Naive thymus-derived CD4-positive, alpha-beta T cell (primary cell): Measurements from ENCODE around the gene HCFC2. TPM values are rescaled to one million over a fixed set of nuclear protein-coding genes. Genes with fewer than 3 reads are reported as not detected.

ENCODE experiments used
- ATAC-seq: fragments of 150-1000 bp; cut with Tn5 transposase; 2 replicates; pipeline ENCODE4 v1.10.0; 2021; ENCODE audit warnings: mild to moderate bottlenecking, moderate library complexity
- CTCF ChIA-PET: fragments of 350-600 bp; sonication (Branson Sonifier 250); formaldehyde crosslinking; loops from one replicate; lab custom pipeline; 2021; ENCODE audit warnings: antibody characterized with exemption; lab: Charles Lee
- POLR2A ChIA-PET: fragments of 350-600 bp; sonication (Branson Sonifier 250); formaldehyde crosslinking; loops from one replicate; lab custom pipeline; 2021; ENCODE audit warnings: antibody characterized with exemption, inconsistent platforms; lab: Charles Lee
- DNase-seq, 9 donors: peaks; one replicate each; pipeline versions ENCODE4 v3.0.0 to v3.0.0-alpha.2; 2020 to 2022; ENCODE audit warnings: mixed read lengths in 1 of 9
- H3K27ac ChIP-seq: one replicate; pipeline ENCODE4 v1.7.0; 2013; ENCODE audit warnings: mild to moderate bottlenecking, low read depth, low read length, moderate library complexity
- H3K27me3 ChIP-seq, 2 donors: one replicate each; pipeline ENCODE4 v1.7.0; 2013; ENCODE audit warnings: low read length in 2 of 2, mild to moderate bottlenecking in 2 of 2, moderate library complexity in 2 of 2; ENCODE audit not compliant: control insufficient read depth in 2 of 2, insufficient read depth in 2 of 2
- H3K36me3 ChIP-seq, 3 experiments: 1 replicate in 2 of 3; 2 replicates in 1 of 3; pipeline ENCODE4 v1.7.0; 2013; ENCODE audit warnings: low read length in 3 of 3, mild to moderate bottlenecking in 3 of 3, moderate library complexity in 1 of 3; ENCODE audit not compliant: insufficient read depth in 3 of 3, control insufficient read depth in 2 of 3
- H3K4me1 ChIP-seq, 2 donors: one replicate each; pipeline ENCODE4 v1.7.0; 2013; ENCODE audit warnings: low read length in 2 of 2, mild to moderate bottlenecking in 2 of 2, moderate library complexity in 1 of 2; ENCODE audit not compliant: control insufficient read depth in 2 of 2, insufficient read depth in 2 of 2
- H3K4me3 ChIP-seq: 2 replicates; pipeline ENCODE4 v1.7.0; 2013; ENCODE audit warnings: mild to moderate bottlenecking, low read length
- H3K9me3 ChIP-seq, 3 experiments: 1 replicate in 2 of 3; 2 replicates in 1 of 3; pipeline ENCODE4 v1.7.0; 2013; ENCODE audit warnings: low read length in 3 of 3; ENCODE audit not compliant: control insufficient read depth in 2 of 3
- H3K27ac Mint-ChIP-seq, 9 donors: one replicate each; pipeline ENCODE4 v1.8.0; 2020 to 2022; ENCODE audit warnings: mixed read lengths in 9 of 9, mild to moderate bottlenecking in 8 of 9, moderate library complexity in 5 of 9, inconsistent platforms in 2 of 9
- H3K27me3 Mint-ChIP-seq, 5 donors: one replicate each; pipeline ENCODE4 v1.8.0; 2021 to 2022; ENCODE audit warnings: mixed read lengths in 5 of 5, mild to moderate bottlenecking in 1 of 5
- H3K36me3 Mint-ChIP-seq, 5 donors: one replicate each; pipeline ENCODE4 v1.8.0; 2020 to 2022; ENCODE audit warnings: mixed read lengths in 5 of 5, mild to moderate bottlenecking in 3 of 5, inconsistent platforms in 1 of 5
- H3K4me1 Mint-ChIP-seq, 7 donors: one replicate each; pipeline ENCODE4 v1.8.0; 2020 to 2022; ENCODE audit warnings: mixed read lengths in 7 of 7, mild to moderate bottlenecking in 3 of 7, inconsistent platforms in 1 of 7
- H3K4me3 Mint-ChIP-seq, 10 donors: one replicate each; pipeline ENCODE4 v1.8.0; 2020 to 2022; ENCODE audit warnings: mild to moderate bottlenecking in 10 of 10, mixed read lengths in 10 of 10, moderate library complexity in 6 of 10, inconsistent platforms in 2 of 10
- H3K9me3 Mint-ChIP-seq, 11 donors: one replicate each; pipeline ENCODE4 v1.8.0; 2020 to 2022; ENCODE audit warnings: mixed read lengths in 11 of 11, mild to moderate bottlenecking in 4 of 11, inconsistent platforms in 1 of 11, moderate library complexity in 1 of 11
- intact Hi-C, 2 donors: fragments of 100-400 bp; cut with micrococcal nuclease; formaldehyde crosslinking; loops; one replicate each; pipeline ENCODE4 v1.15.1; 2023
- polyA plus RNA-seq, 2 donors: library from polyadenylated mRNA; unstranded; fragments of 300-500 nt; fragmentation: Illumina TruSeq; gene quantifications; one replicate each; pipeline ENCODE4 v1.2.3, GENCODE V29; 2021
- total RNA-seq, 6 experiments: library from RNA in 5 of 6; stranded (reverse) in 5 of 6; gene quantifications; 1 replicate in 5 of 6; 2 replicates in 1 of 6; pipeline ENCODE4 v1.2.3 and lab custom pipeline; 2021 to 2026

HCFC2 gene
- total and polyA plus RNA-seq, 7 experiments from 2014 or later: 6.4 to 20.2 (median 12.8) TPM

- POLR2A ChIA-PET: interaction anchor here (0.9 to 3.5 kb wide), 15 partner anchors 11 to 970 kb away, joined by 3 to 32 read pairs (median 4); partner anchors contain the start of genes HCFC2, HSP90B1, TDG and WASHC4
- Histone ChIP-seq H3K4me1 (peaks cover 10 to 26% of the 10 kb centered on the region in 2 donors), H3K9me3 (no peaks in the 10 kb centered on the region), H3K36me3 (peaks cover 0 to 4% (median 0%) of the 10 kb centered on the region in 3 experiments), H3K4me3 (peak overlapping the region; percentile 69), H3K27me3 (no peaks in the 10 kb centered on the region), H3K27ac (peak overlapping the region; percentile 69)
- peak overlapping the region; percentile 71 to 95 (median 89) for H3K27ac Mint-ChIP-seq
- peak; percentile 29 to 66 (median 38) for DNase-seq
- H3K4me3 Mint-ChIP-seq: peak overlapping the region; percentile 81 to 93 (median 90)
- peaks cover 0 to 15% (median 0%) of the 10 kb centered on the region in 5 donors for H3K27me3 Mint-ChIP-seq
- peaks cover 4 to 27% (median 13%) of the 10 kb centered on the region in 7 donors for H3K4me1 Mint-ChIP-seq
- no peaks in the 10 kb centered on the region for H3K9me3 Mint-ChIP-seq
- peak; percentile 0 for ATAC-seq
- CTCF ChIA-PET: interaction anchor here (0.7 kb wide), 1 partner anchor 151 kb away, joined by 5 read pairs; no protein-coding TSS in a partner anchor
- peaks cover 4 to 5% (median 4%) of the 10 kb centered on the region in 5 donors for H3K36me3 Mint-ChIP-seq
- intact Hi-C loops: loop anchor here (1.0 to 5.0 kb wide), 6 partner anchors 73 to 1194 kb away; partner anchors contain the start of genes C12orf75 (in 1 of the 2), EID3 (in 1 of the 2), HCFC2 (in 1 of the 2) and TDG (in 1 of the 2)
Measured at GRCh38 chr12:104137001-104137901, 72.9 kb downstream of the HCFC2 start.

- H3K36me3 Mint-ChIP-seq: no peaks in the 10 kb centered on the region
- H3K9me3 Mint-ChIP-seq: no peaks in the 10 kb centered on the region
- Histone ChIP-seq H3K27ac (peak within 1 kb of the TSS; percentile 72), H3K9me3 (no peaks in the 10 kb centered on the region), H3K36me3 (no peaks in the 10 kb centered on the region), H3K4me1 (peaks cover 10 to 23% of the 10 kb centered on the region in 2 donors), H3K27me3 (no peaks in the 10 kb centered on the region), H3K4me3 (peak within 1 kb of the TSS; percentile 69)
- peak; percentile 97 for ATAC-seq
- peak within 1 kb of the TSS; percentile 71 to 95 (median 89) for H3K27ac Mint-ChIP-seq
- CTCF ChIA-PET: interaction anchor here (0.6 to 0.7 kb wide), 5 partner anchors 139 to 1131 kb away, joined by 5 to 7 read pairs (median 5); no protein-coding TSS in a partner anchor
- POLR2A ChIA-PET: interaction anchor here (0.6 to 3.5 kb wide), 20 partner anchors 9 to 1197 kb away, joined by 3 to 32 read pairs (median 3); partner anchors contain the start of genes HCFC2, HSP90B1, TDG and WASHC4
- peak within 1 kb of the TSS; percentile 81 to 93 (median 90) for H3K4me3 Mint-ChIP-seq
- peaks cover 0 to 24% (median 0%) of the 10 kb centered on the region in 5 donors for H3K27me3 Mint-ChIP-seq
- H3K4me1 Mint-ChIP-seq: peaks cover 0 to 22% (median 9%) of the 10 kb centered on the region in 7 donors
- intact Hi-C loops: loop anchor here (1.0 to 5.0 kb wide), 17 partner anchors 74 to 1193 kb away; partner anchors contain the start of genes C12orf75 (in 2 of the 2), EID3 (in 2 of the 2), HCFC2 (in 2 of the 2) and NT5DC3 (in 2 of the 2)
- peak; percentile 90 to 96 (median 94) for DNase-seq
Measured at GRCh38 chr12:104137902-104138796, 73.8 kb downstream of the HCFC2 start, which contains the start of gene NFYB. Gene NFYB, minus strand, starts transcription at chr12:104138210. Its CDS starts 2,757 bp downstream, at chr12:104135453.

GRCh38 chr12:104138797-104139152, 74.4 kb downstream of the HCFC2 start:
- Histone ChIP-seq H3K36me3 (no peaks in the 10 kb centered on the region), H3K9me3 (no peaks in the 10 kb centered on the region), H3K27me3 (no peaks in the 10 kb centered on the region), H3K27ac (no peak overlapping the region), H3K4me3 (peak overlapping the region; percentile 21), H3K4me1 (peaks cover 10 to 23% of the 10 kb centered on the region in 2 donors)
- CTCF ChIA-PET: interaction anchor here (0.6 to 0.7 kb wide), 4 partner anchors 31 to 1130 kb away, joined by 4 to 7 read pairs (median 6); no protein-coding TSS in a partner anchor
- Mint-ChIP-seq H3K9me3 (peaks cover 0 to 2% (median 0%) of the 10 kb centered on the region in 11 donors), H3K27me3 (peaks cover 0 to 30% (median 0%) of the 10 kb centered on the region in 5 donors), H3K36me3 (no peaks in the 10 kb centered on the region), H3K27ac (peak overlapping the region in 6 of 9 donors; percentile 25 to 79 (median 41)), H3K4me3 (peak overlapping the region in 9 of 10 donors; percentile 37 to 77 (median 67)), H3K4me1 (peaks cover 0 to 22% (median 9%) of the 10 kb centered on the region in 7 donors)
- peak in 2 of 9 donors; percentile 3 to 4 for DNase-seq
- intact Hi-C loops: loop anchor here (1.0 to 5.0 kb wide), 16 partner anchors 74 to 1192 kb away; partner anchors contain the start of genes EID3 (in 2 of the 2), NT5DC3 (in 2 of the 2), WASHC4 (in 2 of the 2) and C12orf75 (in 1 of the 2)
- POLR2A ChIA-PET: interaction anchor here (0.7 to 3.5 kb wide), 8 partner anchors 8 to 969 kb away, joined by 3 to 32 read pairs (median 6); partner anchors contain the start of genes HCFC2, HSP90B1, TDG and WASHC4
- no peak for ATAC-seq

GRCh38 chr12:104142543-104142942, 78.2 kb downstream of the HCFC2 start:
- H3K36me3 Mint-ChIP-seq: no peaks in the 10 kb centered on the region
- Histone ChIP-seq H3K27me3 (no peaks in the 10 kb centered on the region), H3K9me3 (no peaks in the 10 kb centered on the region), H3K27ac (no peak overlapping the region), H3K36me3 (no peaks in the 10 kb centered on the region), H3K4me1 (peaks cover 3 to 7% of the 10 kb centered on the region in 2 donors), H3K4me3 (no peak overlapping the region)
- POLR2A ChIA-PET: no interaction called here
- H3K4me3 Mint-ChIP-seq: no peak overlapping the region
- peaks cover 0 to 5% (median 0%) of the 10 kb centered on the region in 7 donors for H3K4me1 Mint-ChIP-seq
- H3K27ac Mint-ChIP-seq: peak overlapping the region in 1 of 9 donors; percentile 9
- intact Hi-C loops: loop anchor here in 1 of 2 donors (10.0 kb wide), 1 partner anchor 842 kb away; the partner anchor contains the start of gene NOPCHAP1
- no peak for DNase-seq
- no peak for ATAC-seq
- CTCF ChIA-PET: no interaction called here
- peaks cover 0 to 2% (median 0%) of the 10 kb centered on the region in 11 donors for H3K9me3 Mint-ChIP-seq
- peaks cover 0 to 55% (median 0%) of the 10 kb centered on the region in 5 donors for H3K27me3 Mint-ChIP-seq

GRCh38 chr12:104143002-104143401, 78.7 kb downstream of the HCFC2 start:
- DNase-seq (no peak), ATAC-seq (no peak)
- Mint-ChIP-seq H3K4me3 (no peak overlapping the region), H3K27ac (no peak overlapping the region), H3K36me3 (no peaks in the 10 kb centered on the region), H3K27me3 (peaks cover 0 to 55% (median 0%) of the 10 kb centered on the region in 5 donors), H3K9me3 (peaks cover 0 to 2% (median 0%) of the 10 kb centered on the region in 11 donors), H3K4me1 (peaks cover 0 to 5% (median 0%) of the 10 kb centered on the region in 7 donors)
- ChIA-PET POLR2A (no interaction called here), CTCF (no interaction called here)
- Histone ChIP-seq H3K9me3 (no peaks in the 10 kb centered on the region), H3K4me1 (peaks cover 3 to 7% of the 10 kb centered on the region in 2 donors), H3K4me3 (no peak overlapping the region), H3K36me3 (no peaks in the 10 kb centered on the region), H3K27ac (no peak overlapping the region), H3K27me3 (no peaks in the 10 kb centered on the region)
- intact Hi-C loops: loop anchor here in 1 of 2 donors (10.0 kb wide), 1 partner anchor 842 kb away; the partner anchor contains the start of gene NOPCHAP1
